HG02943 (cell line): ENCODE measurements around the gene GFI1.

Source experiments
- ATAC-seq: cut with Tn5 transposase; IDR thresholded peaks from one replicate; pipeline ENCODE4 v1.9.1; 2021; ENCODE audit warnings: mild to moderate bottlenecking, low read depth, moderate library complexity; ENCODE audit not compliant: unreplicated experiment

GFI1 gene

GRCh38 chr1:92488832-92489231 lies 2.1 kb upstream of the GFI1 start:
- no peak for ATAC-seq

- no peak for ATAC-seq
Measured at GRCh38 chr1:92488416-92488815, 1.7 kb upstream of the GFI1 start.

GRCh38 chr1:92487078-92487605 lies 417 bp upstream of the GFI1 start:
- ATAC-seq: no peak

GRCh38 chr1:92485381-92486250 lies 1.1 kb downstream of the GFI1 start:
- peak; percentile 50 for ATAC-seq

GRCh38 chr1:92484472-92485380 lies 2.0 kb downstream of the GFI1 start:
- peak; percentile 29 for ATAC-seq

- no peak for ATAC-seq
Measured at GRCh38 chr1:92483610-92484471, 2.9 kb downstream of the GFI1 start.

- no peak for ATAC-seq
Measured at GRCh38 chr1:92482665-92483609, 3.8 kb downstream of the GFI1 start.

GRCh38 chr1:92481971-92482664 lies 4.6 kb downstream of the GFI1 start:
- no peak for ATAC-seq

- ATAC-seq: no peak
Measured at GRCh38 chr1:92481599-92481925, 5.2 kb downstream of the GFI1 start.

GRCh38 chr1:92480813-92481598 lies 5.7 kb downstream of the GFI1 start:
- no peak for ATAC-seq

GRCh38 chr1:92480200-92480812 lies 6.4 kb downstream of the GFI1 start:
- no peak for ATAC-seq

- no peak for ATAC-seq
Measured at GRCh38 chr1:92479587-92479986, 7.1 kb downstream of the GFI1 start.

- no peak for ATAC-seq
Measured at GRCh38 chr1:92478393-92478792, 8.3 kb downstream of the GFI1 start.

- no peak for ATAC-seq
Measured at GRCh38 chr1:92476071-92476631, 10.6 kb downstream of the GFI1 start.

- no peak for ATAC-seq
Measured at GRCh38 chr1:92475029-92475428, 11.7 kb downstream of the GFI1 start.

- ATAC-seq: no peak
Measured at GRCh38 chr1:92473781-92474495, 12.8 kb downstream of the GFI1 start.

- no peak for ATAC-seq
Measured at GRCh38 chr1:92470216-92470615, 16.5 kb downstream of the GFI1 start.
